ENCODE results near the gene GCGR. TPM values are rescaled to one million over a fixed set of nuclear protein-coding genes. Genes with fewer than 3 reads are reported as not detected.

GCGR gene
- total RNA-seq, 1 donor from 2014 or later, result not detected

DNA sequence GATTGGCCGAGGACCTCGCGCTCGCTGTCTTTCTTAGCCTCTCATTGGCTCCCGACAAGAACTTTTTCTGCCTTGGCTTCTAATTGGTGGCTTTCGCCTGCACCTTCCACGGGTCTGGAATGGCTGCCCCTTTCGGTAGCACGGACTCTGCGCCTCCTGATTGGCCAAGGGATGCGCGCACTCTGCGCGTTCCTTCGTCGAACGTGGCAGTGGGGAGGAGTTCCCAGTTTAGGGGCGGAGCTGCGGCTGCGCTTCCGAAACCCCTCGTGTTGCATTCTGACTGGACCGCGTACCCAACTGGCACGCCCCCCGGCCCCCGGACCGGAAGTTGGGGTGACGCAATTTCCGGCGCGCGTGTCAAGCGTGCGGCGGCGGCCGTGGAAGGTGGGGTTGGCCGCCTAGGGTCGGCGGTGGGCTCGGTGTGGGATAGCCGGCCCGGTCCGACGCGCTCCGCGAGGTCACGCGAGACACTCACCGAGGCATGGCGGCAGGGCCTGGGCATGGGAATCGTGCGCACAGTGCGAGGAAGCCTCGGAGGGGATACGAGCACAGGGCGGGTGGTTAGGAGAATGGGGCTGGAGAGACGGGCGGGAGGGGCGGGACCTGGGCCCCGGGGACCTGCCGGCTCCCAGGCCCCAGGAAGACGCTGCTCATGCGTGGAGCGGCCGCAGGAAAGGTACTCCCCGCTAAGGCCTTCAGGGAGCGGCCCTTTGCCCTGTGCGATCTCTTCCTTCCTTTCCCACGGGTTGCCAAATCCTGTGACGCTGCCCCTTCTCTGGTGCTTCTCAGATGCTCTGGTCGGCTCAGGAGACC lies 57.0 kb downstream of the GCGR start:
- no peaks in the 10 kb centered on the region for H3K27me3 Mint-ChIP-seq (ENCODE audit: unreplicated experiment)
- H3K4me3 Mint-ChIP-seq (ENCODE audit: unreplicated experiment), result peak overlapping the region; percentile 90
- H3K9me3 Mint-ChIP-seq (ENCODE audit: unreplicated experiment), result no peaks in the 10 kb centered on the region
- H3K4me1 Mint-ChIP-seq (ENCODE audit: unreplicated experiment), result peaks cover 43% of the 10 kb centered on the region
- H3K27ac Mint-ChIP-seq (ENCODE audit: unreplicated experiment), result peak overlapping the region; percentile 93
- peak; percentile 100 for DNase-seq (ENCODE audit: extremely low spot score, unreplicated experiment)
- no peak for TF ChIP-seq CTCF (IDR thresholded peaks at IDR 0.05)
- H3K36me3 Mint-ChIP-seq (ENCODE audit: unreplicated experiment), result peaks cover 14% of the 10 kb centered on the region

DNA sequence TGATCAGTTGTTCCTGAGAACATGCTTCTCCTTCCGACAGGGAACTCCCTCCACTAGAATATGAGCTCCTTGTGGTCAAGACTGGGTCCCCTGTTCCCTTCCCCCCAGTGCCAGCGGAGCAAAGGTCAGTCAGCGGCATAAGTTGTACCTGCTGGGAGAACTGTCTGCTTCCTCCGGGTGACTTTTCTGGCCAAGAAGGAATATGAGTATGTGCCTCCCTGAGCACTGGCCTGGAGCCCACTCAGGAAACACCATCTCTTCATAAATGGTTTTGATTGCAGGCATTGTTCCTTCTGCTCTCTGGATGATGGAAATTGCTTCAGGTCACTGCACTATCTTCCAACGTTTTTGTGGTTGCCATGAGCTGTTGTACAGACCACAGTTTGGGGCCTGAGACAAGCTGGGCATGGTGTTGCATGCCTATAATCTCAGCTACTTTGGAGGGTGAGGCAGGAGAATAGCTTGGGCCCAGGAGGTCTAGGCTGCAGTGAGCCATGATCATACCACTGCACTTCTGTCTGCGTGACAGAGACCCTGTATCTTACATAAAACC lies 59.2 kb downstream of the GCGR start:
- H3K9me3 Mint-ChIP-seq (ENCODE audit: unreplicated experiment), result no peaks in the 10 kb centered on the region
- no peak for DNase-seq (ENCODE audit: extremely low spot score, unreplicated experiment)
- H3K36me3 Mint-ChIP-seq (ENCODE audit: unreplicated experiment), result peaks cover 8% of the 10 kb centered on the region
- H3K4me3 Mint-ChIP-seq (ENCODE audit: unreplicated experiment), result peak overlapping the region; percentile 68
- H3K27ac Mint-ChIP-seq (ENCODE audit: unreplicated experiment), result peak overlapping the region; percentile 52
- no peak for TF ChIP-seq CTCF (IDR thresholded peaks at IDR 0.05)
- peaks cover 48% of the 10 kb centered on the region for H3K4me1 Mint-ChIP-seq (ENCODE audit: unreplicated experiment)
- H3K27me3 Mint-ChIP-seq (ENCODE audit: unreplicated experiment), result no peaks in the 10 kb centered on the region

Other genes starting within 250 kb of the GCGR start
- 99.7 and 112 TPM in 2 replicates for gene NPLOC4, start 167.0 kb upstream of the GCGR start, total RNA-seq
- gene TSPAN10, start 167.0 kb upstream of the GCGR start, total RNA-seq, result 1.1 and 1.6 TPM in 2 replicates
- gene PDE6G, start 147.6 kb upstream of the GCGR start, total RNA-seq, result 0.83 and 0.84 TPM in 2 replicates
- 31.2 and 32.1 TPM in 2 replicates for gene OXLD1, start 137.5 kb upstream of the GCGR start, total RNA-seq
- 13.6 and 14.9 TPM in 2 replicates for gene CCDC137, start 137.4 kb upstream of the GCGR start, total RNA-seq
- 41.7 and 46.3 TPM in 2 replicates for gene ARL16, start 120.4 kb upstream of the GCGR start, total RNA-seq
- 111 and 117 TPM in 2 replicates for gene HGS, start 120.1 kb upstream of the GCGR start, total RNA-seq
- 47.9 and 51.1 TPM in 2 replicates for gene MRPL12, start 100.8 kb upstream of the GCGR start, total RNA-seq
- 8.0 and 9.5 TPM in 2 replicates for gene SLC25A10, start 91.9 kb upstream of the GCGR start, total RNA-seq
- 169 and 176 TPM in 2 replicates for gene MCRIP1, start 29.1 kb downstream of the GCGR start, total RNA-seq
- 0.62 TPM in 1 of 2 replicates, not detected in the other for gene PPP1R27, start 30.9 kb downstream of the GCGR start, total RNA-seq
- 792 and 837 TPM in 2 replicates for gene P4HB, start 56.4 kb downstream of the GCGR start, total RNA-seq
- gene ARHGDIA, start 67.2 kb downstream of the GCGR start, total RNA-seq, result 430 and 433 TPM in 2 replicates
- gene ALYREF, start 87.4 kb downstream of the GCGR start, total RNA-seq, result 72.6 and 78.5 TPM in 2 replicates
- 119 and 138 TPM in 2 replicates for gene ANAPC11, start 87.6 kb downstream of the GCGR start, total RNA-seq
- gene NPB, start 98.1 kb downstream of the GCGR start, total RNA-seq, result 0.56 and 0.68 TPM in 2 replicates
- gene PCYT2, start 107.2 kb downstream of the GCGR start, total RNA-seq, result 33.2 and 38.0 TPM in 2 replicates
- 18.8 and 20.9 TPM in 2 replicates for gene SIRT7, start 114.0 kb downstream of the GCGR start, total RNA-seq
- gene MAFG, start 123.6 kb downstream of the GCGR start, total RNA-seq, result 34.7 and 35.6 TPM in 2 replicates
- 123 and 128 TPM in 2 replicates for gene PYCR1, start 133.2 kb downstream of the GCGR start, total RNA-seq
- not detected in 2 replicates for gene MYADML2, start 143.1 kb downstream of the GCGR start, total RNA-seq
- gene NOTUM, start 157.0 kb downstream of the GCGR start, total RNA-seq, result 0.30 TPM in 1 of 2 replicates, not detected in the other
- 45.9 and 47.1 TPM in 2 replicates for gene ASPSCR1, start 173.5 kb downstream of the GCGR start, total RNA-seq
- 29.4 and 31.7 TPM in 2 replicates for gene CENPX, start 218.7 kb downstream of the GCGR start, total RNA-seq
- 9.4 and 9.8 TPM in 2 replicates for gene LRRC45, start 219.2 kb downstream of the GCGR start, total RNA-seq
- 19.4 and 21.8 TPM in 2 replicates for gene RAC3, start 227.5 kb downstream of the GCGR start, total RNA-seq
- gene DCXR, start 233.5 kb downstream of the GCGR start, total RNA-seq, result 69.0 and 71.0 TPM in 2 replicates
- gene RFNG, start 247.7 kb downstream of the GCGR start, total RNA-seq, result 37.3 and 41.0 TPM in 2 replicates
- 100 and 108 TPM in 2 replicates for gene GPS1, start 247.7 kb downstream of the GCGR start, total RNA-seq